HG02642 (cell line): ENCODE measurements around the gene INO80.
"Not testable (repeated sequence)": the region's sequence is repeated elsewhere in the genome, so short reads cannot be mapped to it uniquely, and the experiment has no call there.

ENCODE experiments used
- ATAC-seq: cut with Tn5 transposase; IDR thresholded peaks from one replicate; pipeline ENCODE4 v1.9.1; 2021; ENCODE audit warnings: mild to moderate bottlenecking; ENCODE audit not compliant: unreplicated experiment, poor library complexity

The INO80 gene

DNA sequence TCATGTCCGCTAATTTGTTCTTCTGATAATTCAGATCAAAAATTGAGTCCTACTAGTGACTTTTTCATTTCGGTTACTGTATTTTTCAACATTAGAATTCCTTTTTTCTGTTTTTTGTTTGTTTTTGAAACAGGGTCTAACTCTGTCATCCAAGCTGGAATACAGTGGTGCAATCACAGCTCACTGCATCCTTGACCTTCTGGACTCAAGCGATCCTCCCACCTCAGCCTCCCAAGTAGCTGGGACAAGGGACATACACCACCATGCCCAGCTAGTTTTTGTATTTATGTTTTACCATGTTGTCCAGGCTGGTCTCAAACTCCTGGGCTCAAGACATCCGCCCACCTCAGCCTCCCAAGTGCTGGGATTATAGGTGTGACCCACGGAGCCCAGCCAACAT lies 8.0 kb upstream of the INO80 start:
- no peak for ATAC-seq

DNA sequence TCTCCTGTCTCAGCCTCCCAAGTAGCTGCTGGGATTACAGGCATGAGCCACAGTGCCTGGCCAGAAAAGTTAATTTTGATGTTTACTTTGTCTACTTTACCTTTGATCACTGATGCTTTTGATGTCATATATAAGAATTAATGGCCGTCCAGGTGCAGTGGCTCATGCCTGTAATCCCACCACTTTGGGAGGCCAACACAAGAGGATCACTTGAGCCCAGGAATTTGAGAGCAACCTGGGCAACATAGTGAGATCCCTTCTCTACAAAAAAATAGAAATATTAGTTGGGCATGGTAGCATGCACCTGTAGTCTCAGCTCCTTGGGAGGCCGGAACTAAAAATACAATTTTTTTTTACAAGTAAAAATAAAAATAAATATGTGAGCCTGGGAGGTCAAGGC lies 6.8 kb upstream of the INO80 start:
- ATAC-seq: no peak

DNA sequence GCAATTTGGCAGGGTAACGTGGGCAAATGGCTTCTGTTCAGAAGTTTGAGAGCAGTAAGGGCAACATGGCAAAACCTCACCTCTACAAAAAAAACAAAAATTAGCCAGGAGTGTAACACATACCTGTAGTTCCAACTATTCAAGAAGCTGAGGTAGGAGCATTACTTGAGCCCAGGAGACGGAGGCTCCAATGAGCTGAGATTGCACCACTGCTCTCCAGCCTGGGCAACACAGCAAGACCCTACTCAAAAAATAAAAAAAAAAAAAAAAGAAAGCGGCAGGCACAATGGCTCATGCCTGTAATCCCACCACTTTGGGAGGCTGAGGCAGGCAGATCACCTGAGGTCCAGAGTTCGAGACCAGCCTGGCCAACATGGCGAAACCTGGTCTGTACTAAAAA lies 5.9 kb upstream of the INO80 start:
- no peak for ATAC-seq

DNA sequence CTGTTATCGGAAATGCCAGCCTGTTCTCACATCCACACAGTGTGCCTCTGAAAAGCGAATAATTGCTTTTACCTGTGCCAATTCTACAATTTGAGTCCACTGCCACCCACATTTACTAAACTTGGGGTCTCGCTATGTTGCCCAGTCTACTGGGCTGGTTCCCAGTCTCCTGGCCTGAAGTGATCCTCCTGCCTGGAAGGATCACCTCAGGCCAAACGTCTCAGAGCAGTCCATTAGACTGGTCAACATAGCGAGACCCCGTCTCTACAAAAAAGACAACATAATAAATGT lies 827 bp upstream of the INO80 start:
- ATAC-seq: no peak

GRCh38 chr15:41115652-41116115 lies 396 bp downstream of the INO80 start:
- ATAC-seq: peak; percentile 56

- no peak for ATAC-seq
These were observed 874 bp downstream of the INO80 start for GRCh38 chr15:41115161-41115651.

- ATAC-seq: no peak
These were observed 9.1 kb downstream of the INO80 start for GRCh38 chr15:41106947-41107346.

DNA sequence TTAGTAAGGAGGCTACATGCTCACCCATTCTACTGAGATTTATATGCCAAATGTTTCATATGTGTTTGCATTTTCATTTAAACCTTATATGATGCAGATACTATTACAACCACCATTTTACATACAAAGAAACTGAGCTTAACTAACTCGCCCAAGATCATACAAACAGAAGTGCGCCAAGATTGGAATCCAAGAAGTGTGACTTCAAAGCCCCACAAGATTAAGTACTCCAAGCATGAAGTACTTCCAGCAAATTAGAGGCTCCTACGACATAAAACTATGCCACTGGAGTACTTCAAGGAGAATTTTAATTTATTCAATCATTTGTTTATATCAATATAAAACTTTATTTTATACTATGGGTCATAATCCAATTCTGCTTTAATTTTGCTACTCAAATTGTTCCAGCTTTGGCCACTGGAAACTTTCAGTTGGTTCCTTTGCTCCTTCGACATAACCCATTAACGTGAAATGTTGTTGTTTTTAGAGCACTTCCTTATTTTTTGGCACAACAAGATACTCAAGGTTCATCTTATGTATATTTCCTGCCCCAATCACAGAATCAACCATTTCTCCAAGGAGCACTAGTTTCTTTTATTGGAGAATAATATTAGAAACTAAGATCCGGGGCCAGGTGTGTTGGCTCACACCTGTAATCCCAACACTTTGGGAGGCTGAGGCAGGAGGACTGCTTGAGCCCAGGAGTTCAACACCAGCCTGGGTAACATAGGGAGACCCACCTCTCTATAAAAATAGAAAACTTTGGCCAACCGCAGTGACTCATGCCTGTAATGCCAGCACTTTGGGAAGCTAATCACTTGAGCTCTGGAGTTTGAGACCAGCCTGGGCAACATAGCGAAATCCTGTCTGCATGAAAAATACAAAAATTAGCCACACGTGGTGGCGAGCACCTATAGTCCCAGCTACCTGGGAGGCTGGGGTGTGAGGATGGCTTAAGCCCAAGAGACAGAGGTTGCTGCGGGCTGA lies 10.4 kb downstream of the INO80 start:
- no peak for ATAC-seq

- ATAC-seq: no peak
These were observed 11.8 kb downstream of the INO80 start for GRCh38 chr15:41104234-41104633.

DNA sequence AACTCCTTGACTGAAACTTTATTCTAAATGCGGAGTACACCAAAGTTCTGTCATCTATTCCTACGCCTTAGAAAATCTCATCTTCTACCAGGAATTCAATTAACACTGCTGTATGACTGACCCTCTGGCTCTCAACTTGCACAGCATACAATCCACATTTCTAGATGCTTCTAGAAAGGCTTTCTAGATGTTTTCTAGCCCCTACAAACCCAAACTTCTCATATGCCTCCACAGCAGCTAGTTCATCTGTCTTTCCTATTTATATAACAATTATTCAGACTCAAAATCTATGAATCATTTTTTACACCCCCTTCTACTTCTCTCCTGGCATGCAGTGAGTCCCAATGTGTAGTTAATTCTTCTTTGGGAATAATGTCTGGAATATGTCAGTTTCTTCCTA lies 13.2 kb downstream of the INO80 start:
- ATAC-seq: no peak

GRCh38 chr15:41096178-41096577 lies 19.9 kb downstream of the INO80 start:
- ATAC-seq: no peak

DNA sequence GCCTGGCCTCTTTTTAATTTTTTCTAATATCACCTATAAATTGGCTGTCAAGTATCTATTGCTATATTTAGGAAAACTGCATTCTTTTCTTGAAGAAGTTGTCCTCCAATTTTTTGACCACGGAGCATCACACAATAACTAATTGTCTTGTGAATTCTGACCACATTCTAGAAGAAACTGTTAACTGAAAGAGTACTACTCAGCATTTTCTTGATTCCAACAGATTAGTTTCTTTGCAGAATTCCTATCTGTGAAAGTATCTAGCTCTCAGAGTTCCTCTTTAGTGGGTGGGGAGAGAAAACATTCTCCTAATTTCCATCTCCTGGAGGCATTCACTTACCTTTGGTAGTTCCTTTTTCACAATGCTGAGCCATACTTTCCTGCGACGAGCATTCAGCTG lies 31.1 kb downstream of the INO80 start:
- no peak for ATAC-seq

DNA sequence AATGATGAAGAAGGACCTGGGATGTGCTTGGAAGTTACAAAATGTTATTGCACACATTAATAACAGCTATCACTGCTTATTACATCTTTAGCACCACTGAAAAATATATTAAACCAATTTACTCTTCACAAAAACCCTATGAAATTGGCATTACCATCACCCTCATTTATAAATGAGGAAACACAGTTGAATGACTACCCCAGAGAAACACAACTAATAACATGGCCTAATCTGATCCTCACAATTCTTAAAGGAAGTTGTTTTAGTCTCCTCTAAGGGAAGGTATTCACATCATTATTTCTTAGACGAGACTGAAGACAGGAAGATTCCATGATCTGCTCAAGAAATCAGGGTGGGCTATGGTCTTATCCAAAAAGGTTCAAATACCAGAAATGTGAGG lies 35.9 kb downstream of the INO80 start:
- ATAC-seq: no peak

GRCh38 chr15:41079717-41080116 lies 36.4 kb downstream of the INO80 start:
- no peak for ATAC-seq

DNA sequence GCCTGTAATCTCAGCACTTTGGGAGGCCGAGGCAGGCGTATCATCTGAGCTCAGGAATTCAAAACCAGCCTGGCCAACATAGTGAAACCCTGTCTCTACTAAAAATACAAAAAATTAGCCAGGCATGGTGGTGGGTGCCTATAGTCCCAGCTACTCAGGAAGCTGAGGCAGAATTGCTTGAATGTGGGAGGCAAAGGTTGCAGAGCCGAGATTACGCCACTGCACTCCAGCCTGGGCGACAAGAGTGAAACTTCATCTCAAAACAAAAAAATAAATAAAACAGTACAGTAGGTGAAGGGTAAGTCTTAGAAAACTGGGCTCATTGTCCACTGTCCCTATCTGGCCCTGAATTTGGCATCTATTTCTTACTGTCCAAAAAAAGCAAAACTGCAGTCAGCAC lies 37.2 kb downstream of the INO80 start:
- ATAC-seq: not testable (repeated sequence)

GRCh38 chr15:41078125-41078524 lies 38.0 kb downstream of the INO80 start:
- no peak for ATAC-seq

DNA sequence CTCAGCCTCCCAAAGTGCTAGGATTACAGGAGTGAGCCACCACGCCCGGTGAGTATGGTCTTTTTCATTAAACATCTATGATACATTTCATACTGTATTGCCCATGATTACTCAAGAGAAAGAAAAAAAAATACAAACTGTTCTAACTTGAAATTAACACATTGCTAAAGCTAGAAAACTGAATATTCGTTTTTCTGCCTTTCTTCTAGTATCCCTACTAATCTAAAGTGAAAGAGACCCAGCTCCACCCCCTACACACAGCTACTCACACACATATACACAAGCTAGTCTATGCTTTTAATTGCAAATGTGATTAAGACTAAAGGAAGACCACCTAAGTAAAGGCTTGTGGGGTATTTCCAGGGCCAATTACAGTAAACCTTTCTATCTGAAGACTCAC lies 43.1 kb downstream of the INO80 start:
- ATAC-seq: no peak

DNA sequence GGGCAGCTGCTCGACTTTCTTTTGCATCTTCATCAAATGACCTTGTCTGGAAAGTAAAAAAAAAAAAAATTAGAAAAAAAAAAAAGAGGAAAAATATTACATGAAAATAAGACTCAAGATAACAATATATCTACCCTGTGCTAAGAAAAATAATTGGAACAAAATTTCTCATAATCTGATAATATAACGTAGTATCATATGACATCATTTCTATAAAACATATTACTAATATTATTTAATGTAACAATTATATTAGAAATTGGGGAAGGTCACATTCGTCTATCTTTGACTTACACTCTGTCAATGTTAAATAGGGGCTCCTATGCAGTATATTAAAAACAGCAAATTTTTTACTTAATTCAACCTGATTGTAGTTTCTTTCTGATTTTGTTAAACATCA lies 44.1 kb downstream of the INO80 start:
- no peak for ATAC-seq

- no peak for ATAC-seq
These were observed 49.6 kb downstream of the INO80 start for GRCh38 chr15:41066516-41066915.

DNA sequence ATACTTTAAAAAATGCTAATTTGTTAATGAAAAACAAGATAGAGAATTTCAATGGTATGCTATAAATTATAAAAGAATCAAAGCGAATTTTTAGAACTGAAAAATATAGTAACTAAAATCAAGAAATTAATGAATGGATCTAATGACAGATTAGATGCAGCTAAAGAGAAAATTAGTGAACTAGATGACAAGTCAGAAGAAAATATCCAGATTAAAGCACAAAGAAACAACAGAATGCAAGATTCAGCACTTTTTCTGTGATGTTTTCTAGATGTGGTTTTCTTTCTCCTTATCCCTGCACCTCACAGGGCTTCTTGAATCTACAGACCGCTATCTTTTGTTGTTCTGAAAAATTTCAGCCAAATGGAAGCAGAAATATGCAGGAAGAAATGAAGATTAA lies 54.4 kb downstream of the INO80 start:
- ATAC-seq: no peak

GRCh38 chr15:41060505-41060904 lies 55.6 kb downstream of the INO80 start:
- ATAC-seq: no peak

DNA sequence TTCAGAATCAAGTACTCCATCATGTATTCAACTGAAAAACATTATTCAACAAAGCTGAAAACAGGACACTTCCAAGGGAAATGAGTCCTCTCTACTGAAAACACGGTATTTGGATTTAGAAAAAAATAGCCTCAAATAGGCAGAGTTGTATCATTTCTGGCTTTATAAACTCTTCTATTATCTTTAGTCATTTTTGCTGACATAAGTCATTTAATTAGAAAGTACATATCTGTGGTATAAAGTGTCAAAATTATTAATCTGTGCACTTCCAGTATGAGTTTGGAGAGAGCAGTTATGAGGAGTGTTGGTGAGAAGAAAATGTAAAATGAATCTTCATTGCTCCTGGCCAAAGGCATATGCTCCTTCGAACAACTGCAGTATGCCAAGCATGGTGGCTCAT lies 59.3 kb downstream of the INO80 start:
- no peak for ATAC-seq
